HG03460 (cell line): ENCODE data around the gene HTT-AS.
"Not testable (repeated sequence)": the region's sequence is repeated elsewhere in the genome, so short reads cannot be mapped to it uniquely, and the experiment has no call there.

ENCODE experiments used
- ATAC-seq: cut with Tn5 transposase; IDR thresholded peaks from one replicate; pipeline ENCODE4 v1.9.1; 2021; ENCODE audit not compliant: unreplicated experiment

The HTT-AS gene

GRCh38 chr4:3074078-3074845 lies at the start of gene HTT-AS, which contains the start of gene HTT:
TSS of gene HTT-AS (minus strand) at chr4:3074538.
TSS of gene HTT (plus strand) at chr4:3074681. CDS start at chr4:3074826, 145 bp downstream.
- ATAC-seq: peak; percentile 64

- ATAC-seq: no peak
Observed at GRCh38 chr4:3123181-3123671, 48.9 kb upstream of the HTT-AS start.

GRCh38 chr4:3122081-3122563 lies 47.8 kb upstream of the HTT-AS start:
- ATAC-seq: no peak

GRCh38 chr4:3121596-3121995 lies 47.3 kb upstream of the HTT-AS start:
- no peak for ATAC-seq

GRCh38 chr4:3121110-3121509 lies 46.8 kb upstream of the HTT-AS start:
- no peak for ATAC-seq

- ATAC-seq: no peak
Observed at GRCh38 chr4:3119464-3119863, 45.1 kb upstream of the HTT-AS start.

GRCh38 chr4:3118312-3118711 lies 44.0 kb upstream of the HTT-AS start:
- no peak for ATAC-seq

GRCh38 chr4:3116955-3117354 lies 42.6 kb upstream of the HTT-AS start:
- no peak for ATAC-seq

- no peak for ATAC-seq
Observed at GRCh38 chr4:3115637-3116270, 41.4 kb upstream of the HTT-AS start.

GRCh38 chr4:3114377-3114776 lies 40.0 kb upstream of the HTT-AS start:
- ATAC-seq: no peak

GRCh38 chr4:3112609-3113469 lies 38.5 kb upstream of the HTT-AS start:
- no peak for ATAC-seq

GRCh38 chr4:3112201-3112600 lies 37.9 kb upstream of the HTT-AS start:
- ATAC-seq: no peak

- no peak for ATAC-seq
Observed at GRCh38 chr4:3111461-3111860, 37.1 kb upstream of the HTT-AS start.

- no peak for ATAC-seq
Observed at GRCh38 chr4:3108211-3108610, 33.9 kb upstream of the HTT-AS start.

GRCh38 chr4:3107691-3108121 lies 33.4 kb upstream of the HTT-AS start:
- no peak for ATAC-seq

- no peak for ATAC-seq
Observed at GRCh38 chr4:3107271-3107670, 32.9 kb upstream of the HTT-AS start.

- ATAC-seq: no peak
Observed at GRCh38 chr4:3106339-3107186, 32.2 kb upstream of the HTT-AS start.

GRCh38 chr4:3098346-3098745 lies 24.0 kb upstream of the HTT-AS start:
- ATAC-seq: no peak

GRCh38 chr4:3096202-3096601 lies 21.9 kb upstream of the HTT-AS start:
- ATAC-seq: no peak

GRCh38 chr4:3094701-3095100 lies 20.4 kb upstream of the HTT-AS start:
- ATAC-seq: not testable (repeated sequence)
